Stimulated activated naive CD4-positive, alpha-beta T cell (primary cell): ENCODE data around the gene CPLANE2.
A peak's percentile ranks its signal among the peaks of the same experiment; 100 is the strongest.
"Not testable (repeated sequence)": the region's sequence is repeated elsewhere in the genome, so short reads cannot be mapped to it uniquely, and the experiment has no call there.

ENCODE experiments used
- DNase-seq, 6 experiments: peaks; one replicate each; lab custom pipeline; 2025; lab: John Stamatoyannopoulos, UW

The CPLANE2 gene

DNA sequence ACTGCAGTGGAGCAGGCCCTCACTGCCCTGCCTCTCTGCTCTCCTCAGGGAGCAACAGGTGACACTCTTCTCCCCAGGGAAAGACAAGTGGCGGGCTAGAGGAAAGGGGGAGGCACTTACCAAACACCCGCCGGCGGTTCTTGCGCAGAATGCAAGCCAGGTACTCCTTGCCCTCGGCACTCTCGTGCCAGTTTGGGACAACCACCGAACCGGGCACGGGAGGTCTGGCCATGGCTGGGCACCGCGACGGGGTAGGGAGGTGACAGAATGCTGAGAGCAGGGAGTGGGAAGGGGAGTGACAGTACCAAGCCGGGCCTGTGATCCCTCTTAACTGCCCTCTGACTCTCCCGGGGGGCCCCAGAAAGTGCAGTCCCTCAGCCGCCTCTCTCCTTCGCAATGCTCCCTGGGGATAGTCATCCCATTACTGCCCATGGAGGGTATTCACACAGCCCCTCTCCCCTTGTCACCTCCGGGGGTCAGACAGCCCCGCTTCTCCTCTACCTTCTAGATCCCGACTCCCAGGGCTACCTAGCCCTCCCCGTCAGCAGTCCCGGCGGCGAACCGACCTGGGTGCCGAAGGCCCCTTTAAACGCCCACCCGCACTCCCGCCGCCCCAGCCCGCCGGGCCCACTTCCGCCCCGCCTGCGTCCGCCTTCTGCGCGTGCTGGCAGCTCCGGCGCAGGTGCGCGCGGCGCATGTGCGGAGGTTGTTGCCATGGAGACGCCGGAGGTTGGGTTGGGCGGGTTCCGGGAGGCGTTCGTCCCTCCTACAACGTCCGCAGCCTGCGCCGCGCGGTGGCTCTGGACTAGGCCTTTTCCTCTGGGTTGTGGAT is at the start of gene CPLANE2:
Gene CPLANE2, minus strand, starts transcription at position 673 of the 832 bp plus-strand sequence. Its CDS starts 441 bp downstream, at position 232.
- DNase-seq, result peak; percentile 85 to 93 (median 92)

- DNase-seq, result no peak
These were observed 49.1 kb upstream of the CPLANE2 start for GRCh38 chr1:16286122-16286521.

- no peak for DNase-seq
These were observed 44.8 kb upstream of the CPLANE2 start for GRCh38 chr1:16281765-16282164.

- DNase-seq, result no peak
These were observed 42.2 kb upstream of the CPLANE2 start for GRCh38 chr1:16279186-16279585.

DNA sequence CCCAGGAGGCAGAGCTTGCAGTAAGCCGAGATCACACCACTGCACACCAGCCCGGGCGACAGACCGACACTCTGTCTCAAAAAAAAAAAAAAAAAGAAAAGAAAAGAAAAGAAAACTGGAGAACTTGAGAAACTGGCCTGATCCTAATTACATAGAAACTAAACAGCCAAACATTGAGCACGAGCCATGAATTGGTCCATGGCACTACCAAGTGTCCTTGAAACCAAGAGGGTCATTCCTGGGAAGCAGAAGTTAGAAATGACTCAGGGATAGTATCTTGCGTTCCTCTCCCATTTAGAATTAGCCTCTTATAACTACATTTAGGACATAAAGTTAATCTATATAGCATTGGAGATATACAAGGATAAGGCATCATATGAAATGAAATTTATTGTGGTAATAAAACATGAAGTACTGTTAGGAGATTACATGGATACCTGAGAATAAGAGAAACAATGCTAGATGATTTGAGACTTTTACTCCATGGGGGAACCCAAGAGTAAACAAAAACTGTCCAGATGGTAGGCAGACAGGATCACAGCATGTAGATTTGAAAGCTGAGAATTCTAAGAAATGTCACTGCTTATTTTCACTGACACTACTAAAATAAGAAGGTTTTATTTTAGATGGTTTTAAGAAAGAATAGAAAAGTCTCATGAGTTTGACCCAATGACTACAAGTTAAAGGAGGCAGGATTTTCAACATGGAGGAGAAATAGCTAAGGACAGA is 39.5 kb upstream of the CPLANE2 start:
- no peak for DNase-seq

GRCh38 chr1:16275591-16275990 is 38.6 kb upstream of the CPLANE2 start:
- no peak for DNase-seq

DNA sequence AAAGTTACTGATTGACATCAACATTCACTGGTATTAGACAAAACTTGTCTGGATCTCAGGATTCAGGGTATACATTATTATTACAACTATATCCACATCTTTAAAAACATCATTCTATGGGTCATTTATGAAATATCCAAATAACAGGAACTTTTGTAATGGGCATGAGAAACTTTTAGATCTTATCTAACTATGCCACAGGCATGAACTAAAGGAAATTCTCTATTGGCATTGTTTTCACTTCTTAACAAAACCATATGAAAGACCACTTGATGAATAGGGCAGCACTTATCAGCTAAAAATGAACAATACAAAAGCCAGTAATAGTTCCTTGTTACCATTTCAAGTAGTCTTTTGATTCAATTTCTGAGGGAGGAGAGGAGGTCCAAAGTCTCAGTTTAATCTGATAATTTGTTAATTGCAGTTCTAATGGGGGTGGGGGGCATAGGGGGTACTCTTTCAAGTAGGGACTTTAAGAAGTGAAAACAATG is 30.8 kb upstream of the CPLANE2 start:
- no peak for DNase-seq

DNA sequence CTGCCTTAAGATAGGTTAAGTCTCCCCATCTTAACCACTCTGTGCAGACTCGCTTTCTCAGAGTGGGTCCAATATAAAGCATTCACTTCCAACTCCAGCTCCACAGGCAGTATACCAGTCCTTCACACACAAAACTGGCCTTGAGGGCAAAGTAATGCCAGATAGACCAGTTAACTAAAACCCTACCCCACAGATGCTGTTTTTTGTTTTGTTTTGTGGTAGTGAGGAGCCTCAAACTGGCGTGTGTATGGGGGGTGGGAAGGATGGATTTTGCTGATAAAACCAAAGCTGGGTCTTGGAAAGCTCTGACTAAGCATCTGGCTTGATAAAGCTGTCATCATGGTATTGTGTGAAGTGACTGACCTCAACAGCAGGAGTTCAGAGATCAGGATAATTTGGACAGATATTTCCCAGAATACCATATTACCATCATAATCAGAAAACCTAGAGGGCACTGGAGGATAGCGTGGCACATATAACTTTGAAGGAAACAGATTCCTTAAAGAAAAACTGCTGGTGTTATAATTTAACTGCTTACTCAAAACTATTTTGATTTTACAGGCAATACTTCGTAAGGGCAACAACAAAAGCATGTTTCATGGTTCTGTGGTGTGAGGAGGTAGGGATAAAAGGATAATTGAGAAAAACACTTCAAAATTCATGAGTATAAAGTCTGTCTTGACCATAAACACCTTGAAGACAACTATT is 29.6 kb upstream of the CPLANE2 start:
- DNase-seq, result no peak

DNA sequence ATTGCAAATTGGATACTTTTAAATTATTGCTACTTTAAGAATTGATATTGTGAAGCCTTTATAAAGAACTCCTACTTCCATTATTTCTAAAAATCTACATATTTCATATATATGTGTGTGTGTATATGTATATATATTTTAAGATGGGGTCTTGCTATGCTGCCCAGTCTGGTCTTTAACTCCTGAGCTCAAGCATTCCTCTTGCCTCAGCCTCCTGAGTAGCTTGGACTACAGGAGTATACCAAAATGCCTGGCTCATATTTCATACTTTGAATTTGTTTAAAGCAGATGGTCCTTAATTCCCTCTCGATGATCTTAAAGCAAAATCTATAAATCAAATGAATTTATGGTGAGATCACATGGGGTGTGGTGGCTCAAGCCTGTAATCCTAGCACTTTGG is 25.1 kb upstream of the CPLANE2 start:
- DNase-seq, result no peak

DNA sequence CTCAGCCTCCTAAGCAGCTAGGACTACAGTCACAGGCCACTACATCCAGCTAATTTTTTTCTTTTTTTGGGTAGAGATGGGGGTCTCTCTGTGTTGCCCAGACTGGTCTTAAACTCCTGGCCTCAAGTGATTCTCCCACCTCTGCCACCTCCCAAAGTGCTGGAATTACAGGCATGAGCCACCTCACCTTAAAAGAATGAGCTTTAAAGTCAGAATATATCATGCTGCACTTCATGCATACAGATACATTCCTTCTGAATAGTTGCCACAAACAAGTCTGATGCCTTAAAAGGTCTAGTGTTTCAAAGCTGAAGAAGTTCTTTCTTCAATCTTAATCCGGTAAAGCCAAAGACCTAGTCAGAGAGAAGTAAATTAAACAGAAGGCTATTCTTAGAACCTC is 23.8 kb upstream of the CPLANE2 start:
- no peak for DNase-seq

GRCh38 chr1:16258591-16259135 is 21.7 kb upstream of the CPLANE2 start:
- no peak for DNase-seq

DNA sequence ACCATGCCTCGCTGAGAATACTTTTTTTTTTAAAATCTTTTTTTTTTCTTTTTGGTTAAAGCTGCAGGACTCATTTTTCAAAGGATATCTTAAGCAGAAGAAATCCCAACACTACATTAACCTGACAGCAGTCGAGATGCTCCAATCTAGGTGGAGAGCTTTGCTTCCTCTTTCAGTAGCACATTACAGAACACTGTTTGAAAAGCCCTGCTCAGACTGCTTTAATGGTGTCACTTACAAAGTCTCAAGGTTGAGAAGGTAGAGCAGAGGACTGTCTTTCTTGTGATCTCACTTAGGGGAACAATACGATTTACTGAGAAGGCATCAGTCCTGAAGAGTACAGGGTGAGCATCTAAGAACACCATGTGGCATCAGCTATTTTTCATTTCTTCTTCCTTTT is 21.0 kb upstream of the CPLANE2 start:
- no peak for DNase-seq

DNA sequence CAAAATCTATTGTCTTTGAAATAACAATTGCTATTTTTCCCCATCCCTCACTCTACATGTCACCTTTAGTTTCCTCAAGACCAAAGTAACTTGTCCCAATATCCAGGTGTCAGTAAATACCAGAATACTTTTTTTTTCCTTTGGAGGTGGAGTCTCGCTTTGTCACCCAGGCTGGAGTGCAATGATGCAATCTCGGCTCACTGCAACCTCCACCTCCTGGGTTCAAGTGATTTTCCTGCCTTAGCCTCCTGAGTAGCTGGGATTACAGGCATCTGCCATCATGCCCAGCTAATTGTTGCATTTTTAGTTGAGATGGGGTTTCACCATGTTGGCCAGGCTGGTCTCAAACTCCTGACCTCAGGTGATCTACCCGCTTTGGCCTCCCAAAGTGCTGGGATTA is 20.6 kb upstream of the CPLANE2 start:
- not testable (repeated sequence) for DNase-seq

GRCh38 chr1:16256478-16256877 is 19.5 kb upstream of the CPLANE2 start:
- no peak for DNase-seq

- no peak for DNase-seq
These were observed 17.4 kb upstream of the CPLANE2 start for GRCh38 chr1:16254263-16254928.

DNA sequence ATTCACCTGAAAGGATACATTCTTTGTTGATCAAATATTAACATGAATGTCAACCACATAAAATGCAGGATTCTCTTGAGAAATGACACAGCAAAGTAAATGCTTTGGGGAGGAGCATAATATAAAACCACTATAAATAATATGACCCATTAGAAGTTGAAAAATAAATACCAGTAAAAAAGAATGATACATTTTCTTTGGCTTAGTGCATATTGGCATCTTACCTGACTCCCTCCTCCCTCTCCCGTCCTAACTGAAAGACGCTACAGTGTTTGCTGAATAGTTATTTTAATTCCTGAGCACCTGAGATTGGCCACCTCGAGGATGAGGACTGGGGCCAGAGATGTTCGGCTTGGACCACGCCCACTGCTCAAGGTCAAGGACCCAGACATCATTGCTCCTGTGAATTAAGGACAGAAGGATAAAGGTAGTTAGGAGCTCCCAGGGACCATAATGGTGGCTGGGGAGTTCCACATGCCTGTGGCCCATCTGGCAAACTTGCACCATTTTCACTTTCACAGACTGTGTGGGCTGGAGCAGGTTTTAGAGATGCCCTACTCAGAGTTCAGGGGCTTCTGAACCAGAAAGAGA is 16.4 kb upstream of the CPLANE2 start:
- no peak for DNase-seq

DNA sequence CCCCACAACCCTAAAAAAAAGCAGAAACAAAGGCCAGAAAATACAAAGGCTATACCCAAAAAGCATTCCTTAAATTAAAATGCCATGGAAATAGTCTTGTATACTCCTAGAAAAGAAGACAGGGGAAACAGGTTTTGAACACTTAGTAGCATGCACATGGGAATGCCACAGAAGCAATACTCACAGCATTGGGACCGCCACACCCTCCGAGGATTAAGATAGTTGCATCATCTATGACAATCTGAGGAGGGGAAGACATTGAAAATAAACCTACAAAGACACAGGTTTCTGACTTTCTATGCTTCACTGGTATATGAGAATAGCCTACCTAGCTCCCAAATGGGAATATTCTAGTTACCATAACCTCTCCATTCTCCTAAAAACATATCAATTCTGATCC is 15.9 kb upstream of the CPLANE2 start:
- no peak for DNase-seq

GRCh38 chr1:16251381-16251780 is 14.4 kb upstream of the CPLANE2 start:
- DNase-seq, result no peak

GRCh38 chr1:16250524-16251251 is 13.7 kb upstream of the CPLANE2 start:
- no peak for DNase-seq

DNA sequence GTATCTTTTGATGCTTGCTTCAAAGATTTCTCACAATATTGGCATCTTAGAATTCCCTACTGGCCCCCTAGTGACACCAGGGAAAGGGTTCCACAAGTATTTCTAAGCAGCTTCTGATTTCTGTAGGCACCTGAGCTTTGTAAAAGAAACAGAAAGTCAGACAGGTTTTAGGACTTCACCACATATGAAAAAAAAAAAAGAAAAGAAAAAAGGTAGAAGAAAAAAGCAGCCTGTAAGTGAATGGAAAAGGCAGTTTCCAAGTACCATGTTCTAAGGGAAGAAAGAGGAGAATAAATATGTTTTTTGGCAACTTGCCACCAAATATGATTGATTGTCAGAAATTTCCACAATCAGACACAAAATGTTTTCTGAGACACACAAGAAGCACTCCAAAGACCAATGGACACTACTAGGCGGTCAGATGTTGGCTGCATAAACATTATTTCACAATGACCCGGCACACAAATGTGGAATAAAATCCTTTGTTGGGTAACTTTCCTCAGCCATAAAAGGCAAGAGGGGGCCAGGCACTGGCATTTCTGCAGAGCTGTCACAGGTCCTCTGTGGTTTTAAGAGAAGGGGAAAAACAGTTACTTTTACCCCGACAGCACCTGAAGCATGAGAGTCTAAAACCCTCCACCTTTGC is 12.7 kb upstream of the CPLANE2 start:
- no peak for DNase-seq
